AG09319 (cell line): ENCODE results near the gene GEMIN8.

Experiments used
- DNase-seq: peaks from one replicate; pipeline ENCODE4 v3.0.0-alpha.2; 2010; ENCODE audit warnings: low read depth; ENCODE audit errors: extremely low read depth
- TF ChIP-seq, protein P1 (sequence below): IDR thresholded peaks from 2 replicates; pipeline ENCODE4 v1.5.1; 2011; ENCODE audit warnings: low read depth, mild to moderate bottlenecking, inconsistent platforms, low read length, moderate library complexity

The GEMIN8 gene

GRCh38 chrX:13985697-13986435 lies 43.8 kb downstream of the GEMIN8 start:
- no peak for DNase-seq
- TF ChIP-seq, protein P1, sequence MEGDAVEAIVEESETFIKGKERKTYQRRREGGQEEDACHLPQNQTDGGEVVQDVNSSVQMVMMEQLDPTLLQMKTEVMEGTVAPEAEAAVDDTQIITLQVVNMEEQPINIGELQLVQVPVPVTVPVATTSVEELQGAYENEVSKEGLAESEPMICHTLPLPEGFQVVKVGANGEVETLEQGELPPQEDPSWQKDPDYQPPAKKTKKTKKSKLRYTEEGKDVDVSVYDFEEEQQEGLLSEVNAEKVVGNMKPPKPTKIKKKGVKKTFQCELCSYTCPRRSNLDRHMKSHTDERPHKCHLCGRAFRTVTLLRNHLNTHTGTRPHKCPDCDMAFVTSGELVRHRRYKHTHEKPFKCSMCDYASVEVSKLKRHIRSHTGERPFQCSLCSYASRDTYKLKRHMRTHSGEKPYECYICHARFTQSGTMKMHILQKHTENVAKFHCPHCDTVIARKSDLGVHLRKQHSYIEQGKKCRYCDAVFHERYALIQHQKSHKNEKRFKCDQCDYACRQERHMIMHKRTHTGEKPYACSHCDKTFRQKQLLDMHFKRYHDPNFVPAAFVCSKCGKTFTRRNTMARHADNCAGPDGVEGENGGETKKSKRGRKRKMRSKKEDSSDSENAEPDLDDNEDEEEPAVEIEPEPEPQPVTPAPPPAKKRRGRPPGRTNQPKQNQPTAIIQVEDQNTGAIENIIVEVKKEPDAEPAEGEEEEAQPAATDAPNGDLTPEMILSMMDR: no peak

DNA sequence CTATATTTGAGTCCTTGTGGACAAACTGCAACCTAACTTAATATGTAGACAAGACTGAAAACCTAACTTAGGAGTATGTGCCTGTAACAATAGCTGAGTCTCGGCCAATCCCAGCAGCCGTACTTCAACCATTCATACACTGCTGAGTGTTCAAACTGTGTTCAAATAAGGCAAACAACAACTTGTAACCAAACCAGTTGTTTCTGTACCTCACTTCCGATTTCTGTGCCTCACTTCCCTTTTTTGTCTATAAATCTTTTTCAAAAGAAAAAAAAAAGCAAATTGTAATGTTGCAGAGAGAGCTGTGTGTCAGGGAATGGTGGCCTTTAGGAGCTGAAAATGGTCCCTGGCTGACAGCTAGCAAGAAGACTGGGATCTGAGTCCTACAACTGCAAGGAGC lies 46.0 kb downstream of the GEMIN8 start:
- no peak for DNase-seq
- TF ChIP-seq, protein P1: no peak

DNA sequence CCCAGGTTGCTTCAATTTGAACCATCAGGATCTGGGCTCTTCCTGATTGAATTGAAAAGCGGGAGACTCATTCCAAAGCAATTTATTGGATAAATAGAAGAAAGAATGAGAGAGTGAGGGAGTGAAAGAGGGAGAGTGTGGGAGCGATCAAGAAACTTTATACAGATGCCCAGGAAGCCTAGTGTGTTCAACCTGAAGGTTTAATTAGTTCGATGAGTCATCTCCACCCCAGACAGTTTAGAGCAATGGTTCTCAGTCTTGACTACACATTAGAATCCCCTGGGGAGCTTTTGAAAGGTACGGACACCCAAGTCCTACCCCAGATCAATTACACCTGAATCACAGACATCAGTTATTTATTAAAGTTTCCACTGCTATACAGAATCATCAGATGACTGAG lies 61.5 kb downstream of the GEMIN8 start:
- TF ChIP-seq, protein P1: no peak
- DNase-seq: no peak

- TF ChIP-seq, protein P1: no peak
Observed at GRCh38 chrX:13967636-13968035, 62.1 kb downstream of the GEMIN8 start.

DNA sequence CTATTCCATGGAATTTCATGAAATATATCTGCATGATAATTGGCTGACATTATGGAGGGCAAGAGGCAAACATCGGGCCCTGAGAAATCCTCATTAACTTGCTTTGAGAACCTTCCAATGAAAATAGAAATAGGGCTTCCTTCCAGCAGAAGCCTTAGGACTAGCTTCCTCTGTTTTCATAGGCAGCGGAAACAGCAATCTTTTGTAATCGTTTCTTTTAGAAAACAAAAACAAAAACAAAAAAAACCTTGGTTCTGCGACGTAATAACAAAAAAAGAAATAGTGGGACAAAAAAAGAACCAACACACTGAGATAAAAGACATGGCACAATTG lies 62.9 kb downstream of the GEMIN8 start:
- no peak for DNase-seq
- TF ChIP-seq, protein P1: no peak

More at GRCh38 chrX:13967636-13968035, 62.1 kb downstream of the GEMIN8 start:
- DNase-seq: no peak

DNA sequence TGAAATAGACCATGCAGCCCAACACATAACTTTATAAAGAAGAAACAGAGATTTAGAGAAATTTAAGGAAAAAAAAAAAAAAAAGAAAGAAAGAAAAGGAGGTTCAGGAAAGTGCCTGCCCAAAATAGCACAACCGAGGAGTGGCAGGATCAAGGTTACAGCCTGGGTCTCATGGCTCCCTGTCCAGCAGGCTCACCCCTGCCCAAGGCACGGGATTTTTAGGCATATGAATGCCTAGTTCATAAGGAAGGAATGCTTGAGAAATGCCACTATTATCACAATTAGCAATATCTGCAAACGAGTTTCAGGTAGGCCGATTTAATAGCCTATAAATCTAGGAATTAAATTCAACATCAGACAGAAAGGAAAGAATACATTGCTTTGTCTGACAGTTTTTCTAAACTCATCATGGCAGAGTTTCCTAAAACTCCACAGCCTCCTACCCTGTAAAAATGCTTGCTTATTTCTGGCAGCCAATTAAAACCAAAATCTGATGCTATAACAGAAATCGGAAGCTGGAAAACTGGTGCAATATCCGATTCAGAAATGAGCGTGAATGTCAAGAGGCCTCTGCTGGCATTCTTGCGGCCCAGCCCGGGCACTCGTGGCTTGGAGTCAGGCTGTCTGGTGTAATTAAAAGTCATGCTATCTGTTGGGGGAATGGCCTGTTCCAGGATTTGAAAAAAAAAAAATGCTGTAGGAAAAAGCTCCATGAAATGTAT lies 63.5 kb downstream of the GEMIN8 start:
- TF ChIP-seq, protein P1: no peak
- no peak for DNase-seq

DNA sequence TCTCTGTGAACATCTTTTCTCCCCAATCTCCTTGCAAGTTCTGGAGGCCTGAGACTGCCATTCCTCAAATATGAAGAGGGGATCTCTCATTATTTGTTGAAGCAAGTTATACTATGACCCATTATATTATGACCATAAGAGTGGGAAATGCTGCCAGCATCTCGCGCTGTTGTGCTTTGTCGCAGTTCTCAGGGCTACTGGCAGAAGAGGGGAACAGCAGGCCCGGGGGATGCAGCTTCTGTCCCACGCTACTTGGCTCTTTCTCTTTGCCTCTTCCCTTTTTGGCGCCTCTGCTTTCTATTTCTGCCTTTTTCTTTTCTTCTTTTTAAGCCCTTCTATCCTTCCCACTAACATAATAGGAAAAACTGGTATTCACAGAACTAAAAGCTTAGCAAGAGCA lies 64.2 kb downstream of the GEMIN8 start:
- TF ChIP-seq, protein P1: no peak
- no peak for DNase-seq
